Measurements from ENCODE around the gene ESR1. TPM values are rescaled to one million over a fixed set of nuclear protein-coding genes. Genes with fewer than 3 reads are reported as not detected.

Gene ESR1
- total RNA-seq, 1 experiment from 2014 or later: not detected

- H3K23ac ChIP-seq (ENCODE audit: insufficient read length, low read depth, low read length): no peak overlapping the region
- no CpG with 5 or more reads among the region's 3 CpGs for WGBS (ENCODE audit: extremely low coverage, insufficient read length, low lambda C conversion rate)
- no peaks in the 10 kb centered on the region for H3K27me3 Mint-ChIP-seq (ENCODE audit: low read depth)
- H4K5ac ChIP-seq (ENCODE audit: insufficient read length, low read depth, low read length): no peak overlapping the region
- H3K79me2 ChIP-seq (ENCODE audit: insufficient read depth, low read length): no peaks in the 10 kb centered on the region
- no peak overlapping the region for H3K56ac ChIP-seq (ENCODE audit: insufficient read length, low read depth, low read length)
- H4K20me1 ChIP-seq (ENCODE audit: control insufficient read depth, insufficient read depth, insufficient read length): no peaks in the 10 kb centered on the region
- no peak overlapping the region for H4K8ac ChIP-seq (replicated peaks; ENCODE audit: insufficient read length, low read depth, low read length)
- H3T11ph ChIP-seq (ENCODE audit: low read length): no peak overlapping the region
- H3K9me3 Mint-ChIP-seq: no peaks in the 10 kb centered on the region; a peak in 1 of 5 replicates
- H2BK15ac ChIP-seq (ENCODE audit: low read depth, low read length): no peak overlapping the region
- no peak overlapping the region for H3K9ac ChIP-seq (ENCODE audit: extremely low read depth, insufficient read length, low read length)
- no peak overlapping the region for H4K91ac ChIP-seq (ENCODE audit: insufficient read length, low read depth, low read length)
- H3K23me2 ChIP-seq (ENCODE audit: insufficient read length, low read depth, low read length, poor library complexity, severe bottlenecking): no peaks in the 10 kb centered on the region
- no peaks in the 10 kb centered on the region for H3K36me3 Mint-ChIP-seq (ENCODE audit: insufficient read depth in 1 of 3, low read depth in 3 of 3)
- no peak for TF ChIP-seq CTCF (conservative IDR thresholded peaks at IDR 0.05)
- H3K27me3 ChIP-seq (ENCODE audit: insufficient read depth, low read length): no peaks in the 10 kb centered on the region
- no peak overlapping the region for H2BK12ac ChIP-seq (ENCODE audit: insufficient read length, low read depth, low read length)
- H2AFZ ChIP-seq (ENCODE audit: low read length): no peak overlapping the region
- no peak overlapping the region for H2BK120ac ChIP-seq (ENCODE audit: low read depth, low read length, poor library complexity, severe bottlenecking)
- no peak overlapping the region for H3K4me3 Mint-ChIP-seq
- H2BK20ac ChIP-seq (ENCODE audit: low read depth, low read length, poor library complexity, severe bottlenecking): no peak overlapping the region
- no peak overlapping the region for H2AK5ac ChIP-seq (ENCODE audit: insufficient read length, low read length)
- no peak overlapping the region for H3K4me2 ChIP-seq (ENCODE audit: insufficient read depth, insufficient read length, low read length)
- H3K4ac ChIP-seq (ENCODE audit: low read depth, low read length): no peak overlapping the region
- H2BK5ac ChIP-seq (ENCODE audit: insufficient read length, low read length): no peak overlapping the region
- no peaks in the 10 kb centered on the region for H3K9me3 ChIP-seq (ENCODE audit: control insufficient read depth, low read depth, low read length)
- no peak overlapping the region for H3K14ac ChIP-seq (ENCODE audit: insufficient read depth, low read length)
- no peaks in the 10 kb centered on the region for H3K4me1 Mint-ChIP-seq
- H3K4me1 ChIP-seq (ENCODE audit: insufficient read depth, low read length): no peaks in the 10 kb centered on the region
- no peak for DNase-seq
- no peak overlapping the region for H3K18ac ChIP-seq (ENCODE audit: insufficient read length, low read depth, low read length)
- no peak overlapping the region for H3K27ac Mint-ChIP-seq
- no peaks in the 10 kb centered on the region for H3K79me1 ChIP-seq (ENCODE audit: insufficient read depth, low read depth, low read length, poor library complexity, severe bottlenecking)
- H3K27ac ChIP-seq (ENCODE audit: insufficient read length, low read depth, low read length): no peak overlapping the region
Observed at GRCh38 chr6:151773382-151773781, 34.1 kb upstream of the ESR1 start.
